ENCODE measurements around the gene ATAD3A. TPM values are rescaled to one million over a fixed set of nuclear protein-coding genes. Genes with fewer than 3 reads are reported as not detected.

ATAD3A gene
- total and polyA plus RNA-seq, 9 of the 15 experiments (the other 6 are each of a cell fraction or from before 2014, with no cell fraction given), result 0.10 to 173 (median 36.7) TPM

DNA sequence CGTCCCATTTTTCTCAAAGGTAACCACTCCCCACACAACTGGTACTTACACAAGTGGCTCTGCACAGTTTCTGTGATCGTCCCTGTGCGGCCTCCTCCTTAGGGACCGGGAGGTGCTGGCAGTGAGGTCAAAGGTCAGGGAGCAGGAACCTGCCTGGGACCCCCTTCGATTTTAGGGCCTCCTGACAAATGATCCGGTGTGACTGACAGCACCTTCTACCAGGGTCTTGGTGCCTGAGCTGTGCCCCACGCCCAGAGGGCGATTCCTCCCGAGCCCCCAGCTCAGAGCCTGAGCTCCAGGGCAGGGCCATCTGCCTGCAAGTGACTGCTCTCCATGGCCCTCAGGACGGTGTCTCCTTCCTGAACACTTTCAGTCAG is 40.3 kb downstream of the ATAD3A start:
- no peak overlapping the region for H2AFZ ChIP-seq (ENCODE audit: low read depth, low read length)
- intact Hi-C loops (cut with micrococcal nuclease) (no loop called here), in situ Hi-C loops (cut with MboI) (no loop called here)
- CTCF ChIA-PET (ENCODE audit: low intra/inter-chr PET ratio), result no interaction called here
- H3K9me1 ChIP-seq (ENCODE audit: control insufficient read depth, insufficient read depth, low read length), result peaks cover 10% of the 10 kb centered on the region
- 88% methylated on average over 10 of the region's 10 CpGs for WGBS (ENCODE audit: insufficient coverage, low coverage, missing lambda C conversion rate)
- no peaks in the 10 kb centered on the region; the same call in 1 of the 2 replicates for H3K9me3 ChIP-seq (replicated peaks; ENCODE audit: control insufficient read depth, insufficient read depth, low read depth, low read length)
- H3K27ac ChIP-seq (ENCODE audit: extremely low read depth, low read depth, low read length), result no peak overlapping the region
- ATAC-seq (no peak), FAIRE-seq (no peak), DNase-seq (ENCODE audit: extremely low read depth in 1 of 4, low spot score in 3 of 4) (no peak)
- POLR2A ChIA-PET, result interaction anchor here (0.9 kb wide), 1 partner anchor 9 kb away, joined by 4 read pairs; no protein-coding TSS in a partner anchor
- BruUV-seq (replicated peaks), result no TSS peak
- no peak overlapping the region for H3K4me3 ChIP-seq
- no peak overlapping the region for H3K9ac ChIP-seq (ENCODE audit: insufficient read depth in 1 of 2, low read depth in 2 of 2, low read length in 2 of 2)
- H3K4me2 ChIP-seq (ENCODE audit: insufficient read depth, low read length), result no peak overlapping the region
- peaks cover 53% of the 10 kb centered on the region for H3K79me2 ChIP-seq (ENCODE audit: control insufficient read depth, insufficient read depth, low read length)
- peaks cover 0 to 46% of the 10 kb centered on the region in 2 experiments; a peak in 3 of 5 replicates for H3K4me1 ChIP-seq (replicated peaks in 1 of 2; ENCODE audit: control insufficient read depth in 2 of 2, insufficient read depth in 2 of 2, low read length in 2 of 2)
- TF ChIP-seq, protein P1, sequence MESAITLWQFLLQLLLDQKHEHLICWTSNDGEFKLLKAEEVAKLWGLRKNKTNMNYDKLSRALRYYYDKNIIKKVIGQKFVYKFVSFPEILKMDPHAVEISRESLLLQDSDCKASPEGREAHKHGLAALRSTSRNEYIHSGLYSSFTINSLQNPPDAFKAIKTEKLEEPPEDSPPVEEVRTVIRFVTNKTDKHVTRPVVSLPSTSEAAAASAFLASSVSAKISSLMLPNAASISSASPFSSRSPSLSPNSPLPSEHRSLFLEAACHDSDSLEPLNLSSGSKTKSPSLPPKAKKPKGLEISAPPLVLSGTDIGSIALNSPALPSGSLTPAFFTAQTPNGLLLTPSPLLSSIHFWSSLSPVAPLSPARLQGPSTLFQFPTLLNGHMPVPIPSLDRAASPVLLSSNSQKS (CRISPR knock-in tag; IDR thresholded peaks at IDR 0.05), result no peak
- TF ChIP-seq NR2C2 (CRISPR knock-in tag; IDR thresholded peaks at IDR 0.05) (peak; percentile 75; the same call in 1 of the 2 replicates), NR2C2 (tag; IDR thresholded peaks at IDR 0.05) (peak; percentile 58; the same call in 1 of the 2 replicates), NR2C1 (IDR thresholded peaks at IDR 0.05) (peak; percentile 80), NR2C1 (tag; IDR thresholded peaks at IDR 0.05) (peak; percentile 78)
- peaks cover 30% of the 10 kb centered on the region for H4K20me1 ChIP-seq (replicated peaks; ENCODE audit: control insufficient read depth, insufficient read depth, low read length)
- peaks cover 58% of the 10 kb centered on the region; the same call in 2 of the 3 replicates for H3K36me3 ChIP-seq (ENCODE audit: control insufficient read depth, insufficient read depth, low read length)
- no peaks in the 10 kb centered on the region for H3K27me3 ChIP-seq (ENCODE audit: control insufficient read depth in 2 of 2, insufficient read depth in 2 of 2, low read length in 2 of 2)

Measured in K562 (cell line).